Muscle of leg (tissue), 11 donors: Measurements from ENCODE around the gene ZDHHC14. TPM values are rescaled to one million over a fixed set of nuclear protein-coding genes. Genes with fewer than 3 reads are reported as not detected.

ENCODE experiments used
- DNase-seq: peaks from one replicate; pipeline ENCODE4 v3.0.0; 2013
- H3K27ac ChIP-seq: one replicate; pipeline ENCODE4 v1.5.1; 2013; ENCODE audit warnings: mild to moderate bottlenecking, low read length, control low read depth
- H3K27me3 ChIP-seq: one replicate; pipeline ENCODE4 v1.6.1; 2013; ENCODE audit warnings: low read length; ENCODE audit not compliant: control insufficient read depth, insufficient read depth
- H3K36me3 ChIP-seq: one replicate; pipeline ENCODE4 v1.6.1; 2013; ENCODE audit warnings: low read length; ENCODE audit not compliant: control insufficient read depth, insufficient read depth
- H3K4me1 ChIP-seq: one replicate; pipeline ENCODE4 v1.6.1; 2013; ENCODE audit warnings: low read length; ENCODE audit not compliant: control insufficient read depth, insufficient read depth
- H3K4me3 ChIP-seq: one replicate; pipeline ENCODE4 v1.5.1; 2013; ENCODE audit warnings: low read length, control low read depth
- H3K9me3 ChIP-seq: replicated peaks from 2 replicates; pipeline ENCODE4 v1.6.1; 2013; ENCODE audit warnings: low read depth, low read length; ENCODE audit not compliant: control insufficient read depth
- WGBS: methylation state at CpG from one replicate; pipeline ENCODE4 v1.1.5; 2013; ENCODE audit warnings: missing lambda C conversion rate; ENCODE audit not compliant: insufficient coverage; 5-methylcytosine and 5-hydroxymethylcytosine counted together
- polyA plus RNA-seq, 8 donors: library from polyadenylated mRNA; unstranded; fragments of 120-200 nt; gene quantifications; one replicate each; pipeline versions ENCODE4 v1.2.1 to v1.2.3, GENCODE V29; 2013; ENCODE audit warnings: inconsistent platforms in 1 of 8, low replicate concordance in 1 of 8; ENCODE audit not compliant: insufficient read length in 8 of 8, insufficient read depth in 1 of 8
- total RNA-seq: library from RNA; stranded (reverse); fragments of 120-200 nt; gene quantifications from one replicate; pipeline ENCODE4 v1.2.4, GENCODE V29; 2013

The ZDHHC14 gene
- total and polyA plus RNA-seq, 9 donors = 3.4 to 8.9 (median 5.7) TPM

DNA sequence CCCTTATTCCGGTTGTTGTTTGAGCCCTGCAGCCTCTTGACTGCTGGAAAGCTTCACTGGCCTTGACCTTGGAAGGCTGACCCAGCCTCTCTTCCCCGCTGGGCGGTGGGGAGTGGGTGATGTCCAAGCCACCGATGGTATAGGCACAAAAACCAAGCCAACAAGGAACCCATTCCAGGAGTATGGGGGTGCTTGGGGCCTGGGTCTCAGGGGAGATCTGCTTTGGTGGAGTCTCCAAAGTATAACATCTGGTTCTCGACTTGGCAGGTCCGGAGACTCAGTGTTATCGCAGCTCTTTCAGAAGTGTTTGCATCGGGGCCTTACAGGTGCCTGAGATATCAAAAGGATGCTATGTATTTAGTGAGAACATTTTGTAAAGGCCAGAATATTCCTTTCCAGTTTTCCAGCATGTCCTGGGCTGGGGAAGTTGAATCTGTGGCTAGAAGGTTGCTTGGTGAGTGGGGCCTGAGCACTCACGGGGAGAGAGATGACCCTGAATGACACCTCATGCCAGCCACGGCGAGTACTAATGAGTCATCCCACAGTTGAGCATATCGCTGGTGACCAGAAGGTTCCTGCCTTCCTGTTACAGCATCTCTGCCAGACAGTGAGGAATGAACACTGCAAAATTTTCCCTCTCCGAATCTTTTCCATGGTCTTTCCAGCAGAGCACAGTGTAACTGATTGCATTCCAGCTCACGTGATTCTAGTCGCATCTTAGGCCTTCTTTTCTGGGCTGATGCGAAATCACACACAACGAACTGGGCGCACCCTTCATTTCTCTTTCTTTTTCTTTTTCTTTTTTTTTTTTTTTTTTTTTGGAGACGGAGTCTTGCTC lies 133.9 kb downstream of the ZDHHC14 start:
- Histone ChIP-seq H3K36me3 (no peaks in the 10 kb centered on the region), H3K4me1 (peaks cover 11% of the 10 kb centered on the region), H3K27ac (no peak overlapping the region), H3K4me3 (no peak overlapping the region), H3K27me3 (no peaks in the 10 kb centered on the region), H3K9me3 (no peaks in the 10 kb centered on the region)
- WGBS = 84% methylated on average over 18 of the region's 19 CpGs
- peak; percentile 28 for DNase-seq

DNA sequence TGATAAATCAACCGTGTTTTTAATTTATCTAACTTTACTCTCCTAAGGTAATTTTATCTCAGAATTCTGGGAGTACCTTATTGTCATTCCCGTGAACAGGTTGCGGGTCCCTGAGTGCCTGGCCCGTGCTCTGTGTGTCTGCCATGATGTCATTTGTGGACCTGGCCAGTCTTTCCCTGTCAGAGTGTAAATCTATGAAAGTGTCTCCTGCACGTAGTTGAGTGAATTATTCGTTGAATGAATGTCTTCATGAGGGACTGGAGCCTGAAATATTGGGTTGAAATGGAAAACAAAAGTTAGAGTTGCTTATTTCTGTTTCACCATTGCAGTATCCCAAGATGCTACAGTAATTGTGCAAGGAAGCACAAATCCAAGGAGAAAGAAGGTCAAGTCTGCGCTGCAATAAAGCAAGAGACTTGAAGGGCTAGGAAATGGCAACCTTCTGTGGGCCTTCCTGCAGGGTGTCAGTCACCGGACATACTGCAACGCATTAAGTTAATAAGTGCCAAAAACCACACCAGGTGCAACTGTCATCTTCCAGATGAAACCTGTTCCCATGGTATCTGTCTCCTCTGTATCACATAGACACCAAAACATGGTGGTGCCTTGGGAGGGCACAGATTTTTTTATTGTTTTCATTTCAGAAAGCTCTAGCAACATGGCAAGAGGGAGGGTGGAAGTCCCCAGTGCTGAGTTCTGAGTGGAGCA lies 135.5 kb downstream of the ZDHHC14 start:
- H3K27ac ChIP-seq = no peak overlapping the region
- H3K4me1 ChIP-seq = peaks cover 13% of the 10 kb centered on the region
- no peaks in the 10 kb centered on the region for H3K36me3 ChIP-seq
- H3K4me3 ChIP-seq = no peak overlapping the region
- H3K9me3 ChIP-seq = no peaks in the 10 kb centered on the region
- WGBS = 86% methylated on average over 5 of the region's 9 CpGs
- no peaks in the 10 kb centered on the region for H3K27me3 ChIP-seq
- no peak for DNase-seq

DNA sequence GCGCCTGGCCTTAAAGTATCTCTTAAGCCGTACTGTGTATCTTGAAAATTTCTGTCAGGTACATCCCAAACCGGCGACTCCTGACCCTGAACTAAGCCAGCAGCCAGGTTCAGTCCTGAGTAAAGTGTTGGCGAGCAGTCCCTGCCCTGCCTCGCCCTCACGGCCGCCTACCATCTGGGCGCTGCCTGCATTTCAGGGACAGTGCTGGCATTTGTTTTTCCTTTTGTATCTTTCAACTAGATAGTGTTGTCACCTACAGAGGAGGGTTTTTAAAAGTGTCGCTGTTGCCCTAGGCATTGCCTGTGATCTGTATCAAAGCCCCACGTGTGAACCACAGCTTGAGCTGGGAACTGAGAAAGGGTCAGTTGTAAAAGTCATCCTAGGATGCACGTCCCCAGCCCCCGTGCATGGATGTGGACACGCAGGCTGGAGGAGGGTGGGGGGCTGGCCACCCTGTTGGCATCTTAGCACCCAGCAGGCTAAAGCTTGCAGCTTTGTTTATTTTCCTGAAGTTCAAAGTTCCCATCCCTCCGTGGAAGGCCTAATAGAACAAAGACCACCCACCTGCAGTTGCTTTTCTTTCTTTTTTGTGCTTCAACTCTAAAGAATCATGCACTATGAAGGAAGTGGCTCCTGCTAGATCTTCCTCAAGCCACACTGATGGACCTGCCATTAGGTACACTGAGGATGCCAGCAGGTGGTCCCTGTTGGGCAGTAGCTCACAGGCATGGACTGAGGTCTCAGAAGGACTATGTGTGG lies 136.8 kb downstream of the ZDHHC14 start:
- Histone ChIP-seq H3K36me3 (no peaks in the 10 kb centered on the region), H3K27me3 (no peaks in the 10 kb centered on the region), H3K4me1 (peaks cover 13% of the 10 kb centered on the region), H3K9me3 (no peaks in the 10 kb centered on the region), H3K4me3 (no peak overlapping the region), H3K27ac (no peak overlapping the region)
- DNase-seq = no peak
- WGBS = 69% methylated on average over 14 of the region's 15 CpGs

DNA sequence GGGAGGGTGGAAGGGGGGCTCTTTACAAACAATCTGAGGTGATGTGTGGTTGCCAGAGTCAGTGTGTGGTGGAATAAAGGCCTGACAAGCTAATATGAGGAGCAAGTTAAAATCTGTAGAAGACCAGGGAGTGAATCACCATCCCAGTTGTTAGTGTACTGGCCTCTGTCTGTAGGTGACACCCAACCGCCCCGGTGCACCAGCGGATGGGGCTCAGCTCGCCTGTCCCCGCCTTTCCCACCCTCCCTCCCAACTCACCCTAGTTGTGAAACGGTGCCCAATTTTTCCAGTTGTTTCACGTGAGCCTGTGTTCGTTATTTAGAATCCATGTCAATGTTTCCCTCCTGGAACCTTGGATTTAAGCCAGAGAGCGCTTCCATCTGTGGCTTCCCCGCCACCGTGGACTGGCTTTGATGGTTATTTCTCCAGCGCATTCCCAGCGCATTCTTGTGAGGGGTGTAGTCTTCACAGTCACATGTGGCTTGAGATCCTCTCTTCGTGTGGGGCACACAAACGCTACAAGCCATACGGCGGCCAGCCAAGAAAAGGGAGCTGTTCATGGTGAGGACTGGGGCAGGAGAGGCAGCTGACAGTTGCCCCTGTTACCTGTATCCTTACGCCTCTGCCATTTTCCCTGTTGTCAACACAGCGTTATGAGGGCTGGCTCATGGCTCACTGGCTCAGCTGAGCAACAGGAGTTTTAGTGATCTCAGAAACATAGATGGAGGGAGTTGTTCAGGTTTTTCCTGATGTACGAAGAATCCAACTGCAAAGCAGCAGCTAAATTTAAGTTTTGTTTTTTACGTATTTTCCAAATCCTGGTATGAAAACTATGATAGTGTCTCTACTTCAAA lies 137.6 kb downstream of the ZDHHC14 start:
- H3K36me3 ChIP-seq = no peaks in the 10 kb centered on the region
- peaks cover 13% of the 10 kb centered on the region for H3K4me1 ChIP-seq
- H3K27ac ChIP-seq = peak overlapping the region; percentile 29
- peak; percentile 71 for DNase-seq
- H3K9me3 ChIP-seq = no peaks in the 10 kb centered on the region
- H3K4me3 ChIP-seq = no peak overlapping the region
- no peaks in the 10 kb centered on the region for H3K27me3 ChIP-seq
- 67% methylated on average over 17 of the region's 21 CpGs for WGBS

DNA sequence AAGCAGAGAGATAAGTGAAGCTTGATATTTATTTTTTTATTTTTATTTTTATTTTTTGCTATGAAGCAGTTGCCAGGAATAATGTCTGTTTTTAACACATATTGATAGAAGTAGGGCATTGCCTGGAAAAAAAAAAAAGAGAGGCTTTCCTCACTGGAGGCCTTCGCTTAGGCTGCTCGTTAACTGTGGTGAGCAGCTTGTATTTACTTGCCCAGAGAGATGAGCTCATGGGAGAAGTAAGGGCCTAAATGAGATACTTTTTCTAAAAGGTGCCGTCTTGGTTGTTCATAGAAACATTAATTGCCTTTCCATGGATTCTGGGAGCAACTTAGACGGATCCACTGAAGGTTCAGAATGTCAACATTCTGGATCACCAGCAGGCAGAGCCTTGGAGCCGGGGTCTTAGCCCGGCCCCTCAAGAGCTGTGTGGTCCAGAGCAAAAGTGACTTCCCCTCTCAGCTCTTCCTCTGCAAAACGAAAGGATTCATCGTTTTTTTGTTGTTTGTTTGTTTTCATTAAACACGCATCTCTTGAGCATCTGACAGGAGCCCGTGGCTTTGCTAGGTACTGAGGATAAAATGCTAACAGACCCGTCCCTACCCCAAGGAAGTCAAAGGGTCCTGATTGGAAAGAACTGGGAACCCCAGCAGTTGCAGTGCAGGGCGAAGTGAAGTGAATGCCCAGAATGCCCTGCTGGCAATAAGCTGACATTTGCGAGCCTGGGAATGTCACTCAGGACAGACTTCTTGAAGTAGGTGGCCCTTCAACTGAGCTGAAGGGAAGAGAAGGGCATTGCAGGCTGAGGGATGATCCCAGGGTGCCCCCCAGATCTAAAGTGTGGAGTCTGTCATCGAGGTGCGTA lies 138.5 kb downstream of the ZDHHC14 start:
- DNase-seq = no peak
- Histone ChIP-seq H3K27me3 (no peaks in the 10 kb centered on the region), H3K27ac (no peak overlapping the region), H3K9me3 (no peaks in the 10 kb centered on the region), H3K36me3 (no peaks in the 10 kb centered on the region), H3K4me1 (peaks cover 13% of the 10 kb centered on the region), H3K4me3 (no peak overlapping the region)
- WGBS = 86% methylated on average over 13 of the region's 15 CpGs

DNA sequence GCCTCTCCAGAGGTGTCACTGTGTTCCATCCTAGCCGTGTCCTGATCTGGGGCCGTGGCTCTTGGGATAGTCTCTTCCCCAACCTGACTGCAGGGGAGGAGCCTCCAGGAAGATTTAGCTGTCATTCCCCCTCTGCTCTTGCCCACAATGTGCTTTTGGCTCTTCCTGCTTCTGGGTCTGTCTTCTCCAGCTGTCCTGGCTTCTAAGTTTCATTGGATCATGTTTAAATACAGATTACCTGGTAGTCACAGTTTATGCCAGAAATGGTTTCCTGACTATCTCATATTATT lies 139.1 kb downstream of the ZDHHC14 start:
- Histone ChIP-seq H3K27ac (no peak overlapping the region), H3K9me3 (no peaks in the 10 kb centered on the region), H3K36me3 (no peaks in the 10 kb centered on the region), H3K4me3 (no peak overlapping the region), H3K4me1 (peaks cover 13% of the 10 kb centered on the region), H3K27me3 (no peaks in the 10 kb centered on the region)
- WGBS = 50% methylated on average over 2 of the region's 2 CpGs
- no peak for DNase-seq

DNA sequence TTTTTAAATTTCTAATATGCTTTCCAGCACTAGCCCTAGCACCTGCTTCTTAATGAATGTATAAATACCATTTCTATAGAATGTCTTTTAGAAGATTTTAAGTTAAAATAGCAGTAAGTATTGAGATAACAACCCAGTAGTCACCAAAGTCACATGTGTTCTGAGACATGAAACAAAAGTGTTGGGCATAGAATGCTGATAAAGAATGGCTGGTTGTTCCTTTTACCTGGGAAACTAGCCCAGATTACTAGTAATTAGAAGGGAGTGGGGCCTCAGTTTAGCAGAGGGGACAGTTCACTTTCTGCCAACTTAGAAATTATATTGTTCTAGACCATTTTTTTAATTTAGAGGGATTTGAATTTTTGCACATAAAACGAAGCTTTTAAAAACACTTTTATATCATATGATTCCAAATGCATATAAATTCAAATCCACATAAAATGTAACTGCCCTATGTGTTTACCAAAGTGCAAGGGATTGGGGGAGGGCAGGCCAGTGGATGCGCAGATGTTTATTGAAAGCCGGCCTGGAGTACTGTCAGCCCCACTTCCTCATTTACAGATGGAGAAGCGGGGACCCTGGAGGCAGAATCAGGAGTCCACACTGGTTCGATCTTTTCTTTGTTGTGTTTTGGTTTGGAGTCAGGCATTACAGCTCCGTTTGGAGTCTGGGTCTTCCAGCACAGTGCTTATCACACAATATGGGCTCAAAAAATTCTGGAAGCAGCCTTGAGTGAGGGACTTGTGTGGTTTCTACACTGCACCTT lies 139.8 kb downstream of the ZDHHC14 start:
- no peaks in the 10 kb centered on the region for H3K36me3 ChIP-seq
- H3K27me3 ChIP-seq = no peaks in the 10 kb centered on the region
- DNase-seq = no peak
- H3K4me3 ChIP-seq = no peak overlapping the region
- 60% methylated on average over 2 of the region's 6 CpGs for whole genome bisulfite sequencing
- H3K4me1 ChIP-seq = peaks cover 13% of the 10 kb centered on the region
- no peaks in the 10 kb centered on the region for H3K9me3 ChIP-seq
- no peak overlapping the region for H3K27ac ChIP-seq

DNA sequence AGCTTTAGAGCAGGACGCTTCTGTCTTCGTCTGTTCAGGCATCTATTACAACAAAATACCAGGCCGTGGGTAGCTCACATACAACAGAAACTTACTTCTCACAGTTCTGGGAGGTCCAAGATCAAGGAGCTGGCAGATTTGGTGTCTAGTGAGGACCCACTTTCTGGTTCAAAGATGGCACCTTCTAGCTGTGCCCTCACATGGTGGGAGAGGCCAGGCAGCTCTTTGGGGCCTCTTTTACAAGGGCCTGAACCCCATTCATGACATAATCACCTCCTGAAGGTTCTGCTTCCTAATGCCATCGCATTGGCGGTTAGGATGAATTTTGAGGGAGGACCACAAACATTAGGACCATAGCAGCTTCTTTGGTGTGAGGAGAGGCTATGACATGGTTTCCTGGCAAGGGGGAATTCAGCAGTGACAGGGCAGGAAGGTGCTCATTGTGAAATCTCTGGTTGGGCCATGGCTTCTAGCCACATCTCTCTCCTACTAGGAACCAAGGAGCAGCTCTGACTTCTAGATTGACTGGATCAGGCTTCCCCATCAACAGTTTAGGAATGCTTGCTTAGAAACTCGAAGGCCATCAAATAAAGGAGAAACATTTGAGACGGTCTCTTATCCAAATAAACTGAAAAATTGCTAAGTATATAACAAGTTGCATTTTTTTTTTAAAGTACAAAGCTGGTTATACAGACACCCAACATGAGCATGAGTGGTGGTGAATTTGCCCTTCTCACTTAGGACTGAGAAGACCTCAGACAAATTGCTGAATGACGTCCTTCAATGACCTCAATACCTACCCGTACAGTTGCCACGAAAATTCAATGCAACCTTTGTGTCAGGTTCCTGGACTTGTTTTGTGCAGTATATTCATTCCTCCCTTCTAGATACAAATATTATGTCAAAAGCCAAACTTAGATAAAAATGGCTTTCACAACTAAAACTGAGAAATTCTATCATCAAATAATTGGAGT lies 140.7 kb downstream of the ZDHHC14 start:
- no peak for DNase-seq
- 83% methylated on average over 2 of the region's 10 CpGs for WGBS
- no peaks in the 10 kb centered on the region for H3K9me3 ChIP-seq
- peaks cover 13% of the 10 kb centered on the region for H3K4me1 ChIP-seq
- no peaks in the 10 kb centered on the region for H3K27me3 ChIP-seq
- no peaks in the 10 kb centered on the region for H3K36me3 ChIP-seq
- H3K4me3 ChIP-seq = no peak overlapping the region
- no peak overlapping the region for H3K27ac ChIP-seq
